Measurements from ENCODE around the gene TNFRSF11A. TPM values are rescaled to one million over a fixed set of nuclear protein-coding genes. Genes with fewer than 3 reads are reported as not detected.

The TNFRSF11A gene
- total RNA-seq, 1 experiment from 2014 or later, result 3.2 TPM

DNA sequence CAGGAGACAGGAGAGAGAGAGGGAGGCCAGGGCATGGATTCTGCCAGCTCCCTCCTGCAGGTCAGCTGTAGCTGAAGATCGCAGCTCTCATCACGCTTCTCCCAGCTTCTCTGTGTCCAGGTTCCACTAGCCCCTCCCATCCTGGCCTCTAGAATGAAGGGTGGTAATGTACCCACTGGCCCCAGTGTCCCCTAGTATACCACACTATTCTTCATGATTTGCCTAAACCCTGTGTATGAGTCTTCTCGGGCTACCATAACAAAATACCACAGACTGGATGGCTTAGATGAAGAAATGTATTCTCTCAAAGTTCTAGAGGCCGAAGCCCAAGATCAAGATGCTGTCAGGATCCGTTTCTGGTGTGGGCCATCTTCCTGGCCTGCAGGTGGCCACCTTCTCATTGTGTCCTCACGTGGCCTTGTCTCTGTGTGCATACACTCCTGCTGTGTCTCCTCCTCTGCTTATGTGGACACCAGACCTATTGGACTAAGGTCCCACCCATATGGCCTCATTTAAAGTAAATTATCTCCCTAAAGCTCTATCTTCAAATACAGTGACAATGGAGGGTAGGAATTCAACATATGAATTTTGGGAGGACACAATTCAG, 77.3 kb downstream of the TNFRSF11A start:
- POLR2A ChIA-PET, result no interaction called here
- Histone ChIP-seq H4K20me1 (ENCODE audit: insufficient read depth) (no peaks in the 10 kb centered on the region), H3K79me2 (ENCODE audit: insufficient read depth, low read length) (no peaks in the 10 kb centered on the region), H3K9me3 (ENCODE audit: control insufficient read depth in 1 of 2, insufficient read depth in 1 of 2, low read depth in 1 of 2, low read length in 2 of 2) (no peaks in the 10 kb centered on the region), H2AFZ (ENCODE audit: low read depth, low read length, poor library complexity, severe bottlenecking) (no peak overlapping the region), H3K27ac (ENCODE audit: low read depth, low read length) (no peak overlapping the region), H3K9ac (ENCODE audit: low read length) (no peak overlapping the region), H3K9me2 (ENCODE audit: insufficient read depth) (no peaks in the 10 kb centered on the region), H3K4me1 (ENCODE audit: control insufficient read depth in 1 of 2, insufficient read depth in 2 of 2, low read length in 2 of 2) (peaks cover 3 to 6% of the 10 kb centered on the region in 2 experiments; a peak in 3 of 4 replicates), H3K36me3 (ENCODE audit: control insufficient read depth in 1 of 2, insufficient read depth in 2 of 2, low read length in 2 of 2) (no peaks in the 10 kb centered on the region), H3K4me2 (ENCODE audit: low read length) (no peak overlapping the region), H3K27me3 (ENCODE audit: insufficient read depth, low read length) (no peaks in the 10 kb centered on the region), H3K4me3 (replicated peaks in 1 of 2; ENCODE audit: low read depth in 1 of 2, low read length in 2 of 2) (no peak overlapping the region)
- BruUV-seq (replicated peaks), result no TSS peak
- CTCF ChIA-PET, result no interaction called here
- TF ChIP-seq ZNF274 (IDR thresholded peaks at IDR 0.05; ENCODE audit: low read depth, low read length) (no peak), FOSL1 (IDR thresholded peaks at IDR 0.05; ENCODE audit: low read depth) (no peak), YY1 (IDR thresholded peaks at IDR 0.05; ENCODE audit: extremely low read depth, insufficient replicate concordance, low read depth, low read length) (no peak), SIN3A (IDR thresholded peaks at IDR 0.05; ENCODE audit: low read depth) (no peak), ZFX (IDR thresholded peaks at IDR 0.05) (no peak), ELF1 (IDR thresholded peaks at IDR 0.05; ENCODE audit: borderline replicate concordance, low read depth) (no peak), SP1 (IDR thresholded peaks at IDR 0.05; ENCODE audit: low read depth) (no peak), POLR2A (IDR thresholded peaks at IDR 0.05; ENCODE audit: borderline replicate concordance, extremely low read depth, insufficient read depth, insufficient read length) (no peak), RAD21 (IDR thresholded peaks at IDR 0.05; ENCODE audit: low read depth) (peak; percentile 25; the same call in 1 of the 2 replicates)
- TF ChIP-seq, protein P1, sequence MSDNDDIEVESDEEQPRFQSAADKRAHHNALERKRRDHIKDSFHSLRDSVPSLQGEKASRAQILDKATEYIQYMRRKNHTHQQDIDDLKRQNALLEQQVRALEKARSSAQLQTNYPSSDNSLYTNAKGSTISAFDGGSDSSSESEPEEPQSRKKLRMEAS (IDR thresholded peaks at IDR 0.05), result no peak
- TF ChIP-seq, protein P2, sequence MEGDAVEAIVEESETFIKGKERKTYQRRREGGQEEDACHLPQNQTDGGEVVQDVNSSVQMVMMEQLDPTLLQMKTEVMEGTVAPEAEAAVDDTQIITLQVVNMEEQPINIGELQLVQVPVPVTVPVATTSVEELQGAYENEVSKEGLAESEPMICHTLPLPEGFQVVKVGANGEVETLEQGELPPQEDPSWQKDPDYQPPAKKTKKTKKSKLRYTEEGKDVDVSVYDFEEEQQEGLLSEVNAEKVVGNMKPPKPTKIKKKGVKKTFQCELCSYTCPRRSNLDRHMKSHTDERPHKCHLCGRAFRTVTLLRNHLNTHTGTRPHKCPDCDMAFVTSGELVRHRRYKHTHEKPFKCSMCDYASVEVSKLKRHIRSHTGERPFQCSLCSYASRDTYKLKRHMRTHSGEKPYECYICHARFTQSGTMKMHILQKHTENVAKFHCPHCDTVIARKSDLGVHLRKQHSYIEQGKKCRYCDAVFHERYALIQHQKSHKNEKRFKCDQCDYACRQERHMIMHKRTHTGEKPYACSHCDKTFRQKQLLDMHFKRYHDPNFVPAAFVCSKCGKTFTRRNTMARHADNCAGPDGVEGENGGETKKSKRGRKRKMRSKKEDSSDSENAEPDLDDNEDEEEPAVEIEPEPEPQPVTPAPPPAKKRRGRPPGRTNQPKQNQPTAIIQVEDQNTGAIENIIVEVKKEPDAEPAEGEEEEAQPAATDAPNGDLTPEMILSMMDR (IDR thresholded peaks at IDR 0.05 in 2 of 3, conservative IDR thresholded peaks at IDR 0.05 in 1 of 3; ENCODE audit: borderline replicate concordance in 1 of 3, insufficient read depth in 1 of 3, low read depth in 2 of 3, low read length in 2 of 3), result peak in 1 of 3 experiments; percentile 17; a peak in 1 of 6 replicates
- TF ChIP-seq, protein P3, sequence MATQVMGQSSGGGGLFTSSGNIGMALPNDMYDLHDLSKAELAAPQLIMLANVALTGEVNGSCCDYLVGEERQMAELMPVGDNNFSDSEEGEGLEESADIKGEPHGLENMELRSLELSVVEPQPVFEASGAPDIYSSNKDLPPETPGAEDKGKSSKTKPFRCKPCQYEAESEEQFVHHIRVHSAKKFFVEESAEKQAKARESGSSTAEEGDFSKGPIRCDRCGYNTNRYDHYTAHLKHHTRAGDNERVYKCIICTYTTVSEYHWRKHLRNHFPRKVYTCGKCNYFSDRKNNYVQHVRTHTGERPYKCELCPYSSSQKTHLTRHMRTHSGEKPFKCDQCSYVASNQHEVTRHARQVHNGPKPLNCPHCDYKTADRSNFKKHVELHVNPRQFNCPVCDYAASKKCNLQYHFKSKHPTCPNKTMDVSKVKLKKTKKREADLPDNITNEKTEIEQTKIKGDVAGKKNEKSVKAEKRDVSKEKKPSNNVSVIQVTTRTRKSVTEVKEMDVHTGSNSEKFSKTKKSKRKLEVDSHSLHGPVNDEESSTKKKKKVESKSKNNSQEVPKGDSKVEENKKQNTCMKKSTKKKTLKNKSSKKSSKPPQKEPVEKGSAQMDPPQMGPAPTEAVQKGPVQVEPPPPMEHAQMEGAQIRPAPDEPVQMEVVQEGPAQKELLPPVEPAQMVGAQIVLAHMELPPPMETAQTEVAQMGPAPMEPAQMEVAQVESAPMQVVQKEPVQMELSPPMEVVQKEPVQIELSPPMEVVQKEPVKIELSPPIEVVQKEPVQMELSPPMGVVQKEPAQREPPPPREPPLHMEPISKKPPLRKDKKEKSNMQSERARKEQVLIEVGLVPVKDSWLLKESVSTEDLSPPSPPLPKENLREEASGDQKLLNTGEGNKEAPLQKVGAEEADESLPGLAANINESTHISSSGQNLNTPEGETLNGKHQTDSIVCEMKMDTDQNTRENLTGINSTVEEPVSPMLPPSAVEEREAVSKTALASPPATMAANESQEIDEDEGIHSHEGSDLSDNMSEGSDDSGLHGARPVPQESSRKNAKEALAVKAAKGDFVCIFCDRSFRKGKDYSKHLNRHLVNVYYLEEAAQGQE (IDR thresholded peaks at IDR 0.05; ENCODE audit: low read depth), result no peak
- TF ChIP-seq, protein P4, sequence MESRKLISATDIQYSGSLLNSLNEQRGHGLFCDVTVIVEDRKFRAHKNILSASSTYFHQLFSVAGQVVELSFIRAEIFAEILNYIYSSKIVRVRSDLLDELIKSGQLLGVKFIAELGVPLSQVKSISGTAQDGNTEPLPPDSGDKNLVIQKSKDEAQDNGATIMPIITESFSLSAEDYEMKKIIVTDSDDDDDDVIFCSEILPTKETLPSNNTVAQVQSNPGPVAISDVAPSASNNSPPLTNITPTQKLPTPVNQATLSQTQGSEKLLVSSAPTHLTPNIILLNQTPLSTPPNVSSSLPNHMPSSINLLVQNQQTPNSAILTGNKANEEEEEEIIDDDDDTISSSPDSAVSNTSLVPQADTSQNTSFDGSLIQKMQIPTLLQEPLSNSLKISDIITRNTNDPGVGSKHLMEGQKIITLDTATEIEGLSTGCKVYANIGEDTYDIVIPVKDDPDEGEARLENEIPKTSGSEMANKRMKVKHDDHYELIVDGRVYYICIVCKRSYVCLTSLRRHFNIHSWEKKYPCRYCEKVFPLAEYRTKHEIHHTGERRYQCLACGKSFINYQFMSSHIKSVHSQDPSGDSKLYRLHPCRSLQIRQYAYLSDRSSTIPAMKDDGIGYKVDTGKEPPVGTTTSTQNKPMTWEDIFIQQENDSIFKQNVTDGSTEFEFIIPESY (IDR thresholded peaks at IDR 0.05; ENCODE audit: extremely low read depth, insufficient replicate concordance, low read length), result no peak
- RAD21 ChIA-PET (ENCODE audit: low non-redundant PET in 1 of 2, low total read pairs in 2 of 2, uncharacterized antibody in 2 of 2, unreplicated experiment in 2 of 2), result no interaction called here
- ATAC-seq, result no peak
- no peak for DNase-seq (ENCODE audit: low read depth, low spot score)
- intact Hi-C loops (cut with micrococcal nuclease), result no loop called here

All from HCT116 (cell line).